Activated CD4-positive, alpha-beta T cell treated with anti-CD3 and anti-CD28 coated beads for 1 hour (primary cell): Measurements from ENCODE around the gene SULT1E1.

ENCODE experiments used
- DNase-seq: peaks from one replicate; pipeline ENCODE4 v3.0.0-alpha.2; 2020

SULT1E1 gene

DNA sequence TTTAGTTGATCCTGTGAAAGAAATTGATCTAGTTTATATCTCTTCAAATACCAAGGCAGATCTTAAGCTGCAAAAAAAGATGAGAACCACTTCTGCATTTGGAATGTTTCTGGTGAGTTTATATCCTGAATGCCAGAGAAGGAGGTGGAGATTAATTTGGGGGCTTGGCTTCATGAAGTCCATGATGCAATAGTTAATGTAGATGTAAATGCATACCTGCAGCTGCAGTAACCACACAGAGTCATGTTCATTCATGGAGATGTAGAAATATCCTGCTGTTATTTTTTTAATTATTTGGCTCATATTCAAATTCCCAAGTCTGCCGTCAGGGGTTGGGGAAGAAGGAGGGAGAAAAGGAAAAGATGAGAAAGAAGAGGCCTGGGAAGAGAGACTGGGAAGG is at the start of gene SULT1E1:
Gene SULT1E1, minus strand, starts transcription at position 94 of the 400 bp plus-strand sequence. CDS start 2,501 bp downstream, outside the sequence.
- DNase-seq, result no peak

- no peak for DNase-seq
These were observed 49.2 kb upstream of the SULT1E1 start for GRCh38 chr4:69909195-69909594.

- DNase-seq, result no peak
These were observed 47.2 kb upstream of the SULT1E1 start for GRCh38 chr4:69907151-69907550.

- DNase-seq, result no peak
These were observed 36.7 kb upstream of the SULT1E1 start for GRCh38 chr4:69896530-69897116.

GRCh38 chr4:69894721-69895120 is 34.8 kb upstream of the SULT1E1 start:
- DNase-seq, result no peak

DNA sequence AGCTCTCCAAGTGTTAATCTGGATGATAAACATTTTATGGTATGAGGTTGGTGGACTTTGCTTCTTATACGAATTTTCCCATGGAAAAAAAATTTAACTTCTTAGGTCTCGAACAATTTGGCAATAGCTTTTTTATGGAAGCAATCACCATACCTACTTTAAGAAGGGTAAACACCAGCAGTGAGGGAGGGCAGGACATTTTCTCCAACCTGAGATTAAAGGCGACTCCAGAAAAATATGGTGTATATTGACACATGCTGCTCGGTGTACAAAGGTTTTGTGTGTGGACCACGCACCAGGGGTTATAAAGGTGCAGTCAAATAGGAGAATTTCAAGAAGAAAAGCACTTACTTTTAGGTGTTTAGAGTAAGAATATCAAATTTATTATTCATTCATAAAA is 34.2 kb upstream of the SULT1E1 start:
- no peak for DNase-seq

GRCh38 chr4:69888336-69888735 is 28.4 kb upstream of the SULT1E1 start:
- DNase-seq, result no peak

DNA sequence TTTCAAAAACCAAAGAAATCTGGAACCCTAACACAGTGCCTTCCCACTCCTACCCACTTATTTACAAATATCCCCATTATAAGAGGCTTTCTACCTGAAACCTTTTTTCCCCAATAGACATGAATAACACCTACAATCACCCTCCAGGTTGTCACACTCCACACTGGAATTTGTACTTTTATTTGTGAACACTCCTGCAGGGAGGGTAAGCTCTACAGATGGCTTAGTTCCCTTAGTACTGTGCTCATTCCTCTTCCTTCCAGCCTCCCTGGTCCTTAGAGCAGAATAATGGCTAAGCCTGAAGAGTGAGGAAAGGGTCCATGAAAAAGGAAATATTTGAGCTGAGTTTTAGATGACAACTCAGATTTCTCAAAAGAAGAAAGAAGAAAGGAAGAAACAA is 22.2 kb upstream of the SULT1E1 start:
- DNase-seq, result no peak

DNA sequence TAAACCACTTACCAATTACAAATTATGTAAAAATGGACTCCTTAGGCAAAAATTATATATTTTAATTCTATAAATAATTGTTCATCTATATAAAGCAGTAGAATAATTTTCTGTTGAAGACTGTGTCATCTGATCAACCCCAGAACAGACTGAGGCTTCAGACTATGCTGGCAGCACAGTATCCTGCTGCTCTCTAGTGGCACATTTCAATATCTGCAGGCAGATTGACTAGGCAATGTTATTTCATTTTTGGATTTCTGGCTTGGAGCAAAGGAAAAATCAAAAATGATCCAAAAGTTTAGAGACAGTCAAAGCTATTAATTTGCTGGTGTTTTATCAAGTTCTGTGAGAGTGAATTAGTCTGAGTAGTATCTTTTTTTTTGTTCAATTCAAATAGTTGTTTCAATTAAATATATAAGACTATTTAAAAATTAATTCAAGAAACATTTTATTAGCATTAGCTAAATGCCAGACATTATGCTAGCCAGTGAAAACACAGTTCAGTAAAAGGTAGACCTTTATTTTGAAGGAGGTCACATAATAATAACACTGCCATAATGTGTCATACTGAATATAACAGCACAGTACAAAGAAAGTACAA is 21.3 kb upstream of the SULT1E1 start:
- no peak for DNase-seq

DNA sequence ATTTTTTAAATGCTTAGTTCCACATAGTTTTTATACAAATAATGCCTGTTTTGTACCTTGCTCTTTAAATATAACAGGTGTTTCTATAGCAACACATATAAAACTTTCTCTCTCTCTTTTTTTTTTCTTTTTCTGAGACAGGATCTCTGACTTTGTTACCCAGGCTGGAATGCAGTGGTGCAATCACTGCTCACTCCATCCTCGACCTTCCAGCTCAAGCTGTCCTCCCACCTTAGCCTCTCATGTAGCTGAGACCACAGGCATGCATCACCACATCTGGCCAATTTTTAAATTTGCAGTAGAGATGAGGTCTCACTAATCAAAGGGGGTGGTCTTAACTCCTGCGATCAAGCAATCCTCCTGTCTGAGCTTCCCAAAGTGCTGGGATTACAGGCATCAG is 18.3 kb upstream of the SULT1E1 start:
- DNase-seq, result no peak

DNA sequence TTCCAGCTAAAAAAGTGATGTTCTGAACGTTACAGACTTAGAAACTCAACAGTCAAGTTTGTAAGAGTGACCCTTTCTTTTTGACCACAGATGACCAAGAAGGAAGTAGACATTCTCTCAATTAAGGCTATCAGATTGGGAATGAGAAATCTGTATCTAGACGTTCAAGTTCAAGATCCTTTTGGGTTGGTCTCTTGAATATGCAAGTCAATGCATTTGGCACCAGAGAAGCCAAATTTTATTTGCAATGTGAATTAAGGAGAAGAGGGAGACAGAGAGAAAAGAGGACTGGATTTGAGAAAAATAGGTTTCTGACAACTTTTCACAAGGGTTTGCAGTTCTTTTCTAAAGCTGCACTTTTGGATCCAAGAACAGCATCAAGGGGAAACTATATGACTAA is 17.5 kb upstream of the SULT1E1 start:
- no peak for DNase-seq

GRCh38 chr4:69876071-69876470 is 16.1 kb upstream of the SULT1E1 start:
- no peak for DNase-seq

- no peak for DNase-seq
These were observed 15.6 kb upstream of the SULT1E1 start for GRCh38 chr4:69875576-69875975.

DNA sequence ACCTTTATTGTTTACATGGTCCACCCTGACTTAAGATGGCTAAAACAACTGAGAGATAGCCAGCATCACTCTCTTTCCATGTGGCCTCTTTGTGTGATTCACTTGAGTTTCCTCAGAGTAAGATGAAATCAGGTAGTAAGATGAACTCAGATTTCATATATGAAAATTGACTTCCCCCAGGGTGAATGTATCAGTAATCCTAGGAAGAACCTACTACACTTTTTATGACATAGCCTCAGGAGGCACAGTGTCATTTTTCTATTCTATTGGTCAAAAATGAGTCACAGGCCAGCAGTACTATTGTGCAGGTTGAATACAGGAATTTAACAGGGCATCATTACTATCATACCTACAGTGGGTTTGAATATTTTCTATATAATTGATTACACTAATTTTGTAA is 14.6 kb upstream of the SULT1E1 start:
- no peak for DNase-seq

GRCh38 chr4:69861756-69862155 is 1.8 kb upstream of the SULT1E1 start:
- DNase-seq, result no peak

DNA sequence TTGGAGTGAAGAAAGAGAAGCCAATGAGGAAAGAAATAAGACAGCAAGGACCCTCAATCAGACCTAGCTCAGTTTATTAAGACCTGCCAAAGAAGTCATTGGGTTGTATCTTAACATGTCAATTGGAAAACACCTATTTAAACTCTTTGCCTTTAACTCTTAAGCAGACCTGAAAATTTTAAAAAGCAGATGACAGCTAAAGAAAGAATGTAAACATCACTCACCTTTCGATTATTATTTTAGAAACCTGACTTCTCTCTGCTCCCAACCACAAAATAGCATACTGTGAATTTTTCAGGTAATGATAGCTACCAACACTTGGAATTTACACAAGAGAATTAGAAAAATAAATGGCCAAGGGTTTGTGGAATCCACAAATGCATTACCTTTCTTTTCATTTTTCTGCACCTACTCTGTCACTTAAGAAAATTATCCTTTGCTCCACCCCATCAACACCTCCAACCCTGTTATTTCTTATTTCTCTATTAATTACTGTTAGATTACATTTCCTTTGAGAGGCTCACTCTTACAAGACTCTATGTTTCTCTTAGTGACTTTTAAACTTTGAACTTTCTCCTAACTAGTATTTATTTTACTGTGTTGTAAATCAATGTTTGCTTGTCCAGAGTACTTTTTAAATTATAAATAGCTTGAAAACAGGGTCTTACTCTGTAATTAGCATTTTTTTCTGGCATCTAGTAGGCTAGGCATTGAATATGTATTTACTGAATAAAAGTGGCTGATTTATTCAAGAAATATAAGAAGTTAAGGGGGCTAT is 765 bp upstream of the SULT1E1 start:
- no peak for DNase-seq

- no peak for DNase-seq
These were observed 732 bp downstream of the SULT1E1 start for GRCh38 chr4:69859140-69859685.

DNA sequence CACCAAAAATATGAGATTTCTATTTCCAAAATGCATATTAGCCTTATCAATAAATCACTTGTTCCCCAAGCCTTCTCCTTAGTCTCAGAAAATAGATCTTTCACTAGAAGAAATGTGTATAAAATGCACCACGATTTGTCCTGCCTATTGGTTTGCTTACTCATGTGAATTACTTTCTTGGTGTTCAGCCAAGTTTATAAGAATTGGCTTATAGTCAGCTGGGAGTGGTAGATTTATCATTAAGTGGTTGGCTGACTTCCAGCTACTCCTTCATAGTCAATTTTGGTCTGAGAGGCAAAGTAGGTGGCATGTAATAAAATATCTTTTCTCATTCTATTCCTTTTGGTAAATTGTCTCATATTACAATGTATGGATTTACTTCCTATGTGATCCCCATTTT is 1.3 kb downstream of the SULT1E1 start:
- DNase-seq, result no peak

DNA sequence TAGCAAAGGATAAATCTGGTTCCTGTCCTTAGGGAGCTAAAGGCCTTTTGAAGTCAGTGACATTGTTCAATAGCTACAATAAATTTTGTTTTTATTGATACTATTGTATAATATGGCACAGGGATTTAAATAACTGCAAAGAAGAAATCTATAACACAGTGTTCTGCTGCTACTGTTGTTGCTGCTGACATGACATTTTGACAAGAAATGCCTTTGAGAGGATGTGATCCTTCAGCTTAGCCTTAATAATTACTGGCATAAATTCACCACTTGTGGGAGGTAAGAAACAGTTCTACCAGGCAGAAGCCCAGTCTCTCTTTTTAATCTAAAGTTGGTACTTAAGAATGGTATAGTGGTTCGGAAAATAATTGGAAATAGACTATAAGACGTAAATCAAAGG is 4.1 kb downstream of the SULT1E1 start:
- no peak for DNase-seq

DNA sequence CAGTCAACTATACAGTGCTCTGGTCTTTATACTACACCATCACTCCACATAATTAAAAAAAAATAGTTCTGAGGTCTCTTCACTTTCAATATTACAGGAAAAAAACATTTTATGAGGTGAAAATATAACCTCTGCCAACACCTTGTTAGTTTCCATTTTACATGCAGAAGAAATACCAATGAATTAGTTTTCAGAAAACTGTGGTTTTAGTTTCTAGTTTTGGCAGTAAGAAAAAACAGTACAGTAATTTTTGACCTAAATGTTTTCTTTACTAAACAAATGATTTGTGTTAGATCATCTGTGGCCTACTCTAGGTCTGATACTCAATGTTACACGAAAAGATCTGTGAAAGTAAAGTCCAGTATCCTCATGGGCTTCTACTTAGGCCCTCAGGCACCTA is 10.0 kb downstream of the SULT1E1 start:
- DNase-seq, result no peak

- DNase-seq, result no peak
These were observed 10.6 kb downstream of the SULT1E1 start for GRCh38 chr4:69849297-69849696.

DNA sequence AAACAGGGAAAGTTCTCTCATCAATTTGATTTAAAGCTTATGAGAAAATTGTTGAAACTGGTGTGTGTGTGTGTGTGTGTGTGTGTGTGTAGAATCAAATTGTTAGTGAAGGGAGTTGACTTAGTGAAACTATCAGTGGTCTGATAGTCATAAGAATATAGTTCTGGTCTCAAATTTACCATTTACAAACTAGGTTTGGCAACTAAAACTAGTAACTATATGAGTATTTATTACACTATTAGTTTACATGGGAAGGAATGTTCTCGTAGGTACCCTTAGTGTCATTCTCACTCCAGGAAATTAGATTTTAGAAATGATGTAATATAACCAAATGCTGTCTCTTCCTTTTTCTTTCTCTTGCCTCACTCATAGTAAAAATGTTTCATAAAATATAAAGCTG is 11.9 kb downstream of the SULT1E1 start:
- no peak for DNase-seq

DNA sequence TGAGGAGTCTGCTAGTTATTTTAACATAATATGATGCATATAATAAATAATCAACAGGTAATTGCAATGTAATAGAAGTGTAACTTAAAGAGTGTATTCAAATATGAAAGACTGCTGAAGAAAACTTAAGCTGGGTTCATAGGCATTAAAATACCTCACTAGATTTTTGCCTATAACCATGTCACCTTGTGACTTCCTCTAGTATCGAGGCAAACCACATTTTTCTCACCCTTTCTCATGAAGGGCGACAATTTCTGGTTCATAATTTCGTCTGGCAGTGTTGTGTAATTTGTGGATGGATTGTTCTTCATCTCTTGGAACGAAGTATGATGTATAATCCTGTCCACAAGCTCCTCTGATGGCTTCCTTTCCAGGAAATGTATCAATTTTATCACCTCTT is 16.0 kb downstream of the SULT1E1 start:
- no peak for DNase-seq

- DNase-seq, result no peak
These were observed 16.6 kb downstream of the SULT1E1 start for GRCh38 chr4:69843301-69843700.
